Large intestine (tissue), 1 donor: Measurements from ENCODE around the gene RBM28. TPM values are rescaled to one million over a fixed set of nuclear protein-coding genes. Genes with fewer than 3 reads are reported as not detected.

Experiments
- polyA plus RNA-seq: library from polyadenylated mRNA; unstranded; fragments of 120-200 nt; gene quantifications from one replicate; pipeline ENCODE4 v1.2.1, GENCODE V29; 2013

Gene RBM28
- polyA plus RNA-seq, 1 donor = 25.3 TPM

Other genes with a start within 250 kb of the RBM28 start
- 0.01 TPM for gene LEP, start 102.6 kb downstream of the RBM28 start, polyA plus RNA-seq
- gene PRRT4, start 17.8 kb upstream of the RBM28 start, polyA plus RNA-seq = 0.73 TPM
- gene IMPDH1, start 66.1 kb upstream of the RBM28 start, polyA plus RNA-seq = 15.4 TPM
- 17.3 TPM for gene HILPDA, start 112.0 kb upstream of the RBM28 start, polyA plus RNA-seq
- gene METTL2B, start 132.8 kb upstream of the RBM28 start, polyA plus RNA-seq = 22.5 TPM